GM23248 (cell line): ENCODE measurements around the gene DDN. TPM values are rescaled to one million over a fixed set of nuclear protein-coding genes. Genes with fewer than 3 reads are reported as not detected.

Experiments
- DNase-seq: peaks from one replicate; pipeline ENCODE4 v3.0.0-alpha.2; 2015
- H2AFZ ChIP-seq: fragments of 200-600 bp; sonication (generic); 2 replicates; pipeline ENCODE4 v1.6.1; 2016; ENCODE audit warnings: antibody characterized with exemption
- H3F3A ChIP-seq: fragments of 200-600 bp; sonication (generic); 2 replicates; pipeline ENCODE4 v1.6.1; 2016; ENCODE audit warnings: mild to moderate bottlenecking, antibody characterized with exemption, mixed run types; ENCODE audit not compliant: insufficient read depth
- H3K27ac ChIP-seq: fragments of 200-600 bp; sonication (generic); 2 replicates; pipeline ENCODE4 v1.5.1; 2016; ENCODE audit warnings: mild to moderate bottlenecking
- H3K27me3 ChIP-seq: fragments of 200-600 bp; sonication (generic); replicated peaks from 2 replicates; pipeline ENCODE4 v1.6.1; 2016; ENCODE audit warnings: mild to moderate bottlenecking; ENCODE audit not compliant: insufficient read depth
- H3K36me3 ChIP-seq: fragments of 200-600 bp; sonication (generic); 2 replicates; pipeline ENCODE4 v1.6.1; 2016; ENCODE audit warnings: low read depth, mild to moderate bottlenecking
- H3K4me1 ChIP-seq: fragments of 200-600 bp; sonication (generic); 2 replicates; pipeline ENCODE4 v1.6.1; 2016; ENCODE audit warnings: mild to moderate bottlenecking; ENCODE audit not compliant: insufficient read depth
- H3K4me2 ChIP-seq: fragments of 200-600 bp; sonication (generic); one replicate; pipeline ENCODE4 v1.6.1; 2016; ENCODE audit warnings: mild to moderate bottlenecking; ENCODE audit not compliant: unreplicated experiment
- H3K4me3 ChIP-seq: fragments of 200-600 bp; sonication (generic); 2 replicates; pipeline ENCODE4 v1.5.1; 2016; ENCODE audit warnings: mild to moderate bottlenecking
- H3K79me2 ChIP-seq: fragments of 200-600 bp; sonication (generic); 2 replicates; pipeline ENCODE4 v1.6.1; 2016; ENCODE audit warnings: mild to moderate bottlenecking; ENCODE audit not compliant: insufficient read depth
- H3K9ac ChIP-seq: fragments of 200-600 bp; sonication (generic); 2 replicates; pipeline ENCODE4 v1.6.1; 2016; ENCODE audit warnings: mild to moderate bottlenecking
- H3K9me2 ChIP-seq: fragments of 200-600 bp; sonication (generic); 2 replicates; pipeline ENCODE4 v1.6.1; 2016; ENCODE audit warnings: mixed run types, mild to moderate bottlenecking, moderate library complexity; ENCODE audit not compliant: insufficient read depth
- H3K9me3 ChIP-seq: fragments of 200-600 bp; sonication (generic); one replicate; pipeline ENCODE4 v1.6.1; 2017; ENCODE audit warnings: low read depth
- H4K20me1 ChIP-seq: fragments of 200-600 bp; sonication (generic); 2 replicates; pipeline ENCODE4 v1.6.0; 2016; ENCODE audit not compliant: insufficient read depth
- EZH2 ChIP-seq: fragments of 200-600 bp; sonication (generic); IDR thresholded peaks from 2 replicates; pipeline ENCODE4 v1.6.1; 2018; ENCODE audit warnings: antibody characterized with exemption, mild to moderate bottlenecking; ENCODE audit not compliant: insufficient read depth, poor library complexity, severe bottlenecking
- EZH2phosphoT487 ChIP-seq: fragments of 200-600 bp; sonication (generic); IDR thresholded peaks from 2 replicates; pipeline ENCODE4 v1.6.1; 2018; ENCODE audit warnings: antibody characterized with exemption, moderate library complexity, mild to moderate bottlenecking, low read depth; ENCODE audit not compliant: insufficient read depth
- WGBS, 2 experiments: methylation state at CpG; one replicate each; pipeline ENCODE4 v1.1.6; 2015 to 2017; ENCODE audit warnings: low lambda C conversion rate in 2 of 2, low coverage in 1 of 2; ENCODE audit errors: missing lambda C conversion rate in 2 of 2; 5-methylcytosine and 5-hydroxymethylcytosine counted together
- in situ Hi-C: fragments of 300-500 bp; cut with MboI; formaldehyde crosslinking; loops from 2 replicates; pipeline ENCODE4 v1.15.0; 2020
- polyA plus RNA-seq: library from polyadenylated mRNA; unstranded; fragments of >200 nt; fragmentation: Nextera tagmentation; extraction: Ambion mirVana; gene quantifications from 2 replicates; pipeline ENCODE4 v1.2.1, GENCODE V29; 2016
- total RNA-seq: library from RNA; depleted of rRNA; stranded (reverse); fragments of >200 nt; shearing (Covaris generic); gene quantifications from 2 replicates; pipeline ENCODE4 v1.2.3, GENCODE V29; 2014

DDN gene
- total and polyA plus RNA-seq, 2 experiments from 2014 or later = not detected

DNA sequence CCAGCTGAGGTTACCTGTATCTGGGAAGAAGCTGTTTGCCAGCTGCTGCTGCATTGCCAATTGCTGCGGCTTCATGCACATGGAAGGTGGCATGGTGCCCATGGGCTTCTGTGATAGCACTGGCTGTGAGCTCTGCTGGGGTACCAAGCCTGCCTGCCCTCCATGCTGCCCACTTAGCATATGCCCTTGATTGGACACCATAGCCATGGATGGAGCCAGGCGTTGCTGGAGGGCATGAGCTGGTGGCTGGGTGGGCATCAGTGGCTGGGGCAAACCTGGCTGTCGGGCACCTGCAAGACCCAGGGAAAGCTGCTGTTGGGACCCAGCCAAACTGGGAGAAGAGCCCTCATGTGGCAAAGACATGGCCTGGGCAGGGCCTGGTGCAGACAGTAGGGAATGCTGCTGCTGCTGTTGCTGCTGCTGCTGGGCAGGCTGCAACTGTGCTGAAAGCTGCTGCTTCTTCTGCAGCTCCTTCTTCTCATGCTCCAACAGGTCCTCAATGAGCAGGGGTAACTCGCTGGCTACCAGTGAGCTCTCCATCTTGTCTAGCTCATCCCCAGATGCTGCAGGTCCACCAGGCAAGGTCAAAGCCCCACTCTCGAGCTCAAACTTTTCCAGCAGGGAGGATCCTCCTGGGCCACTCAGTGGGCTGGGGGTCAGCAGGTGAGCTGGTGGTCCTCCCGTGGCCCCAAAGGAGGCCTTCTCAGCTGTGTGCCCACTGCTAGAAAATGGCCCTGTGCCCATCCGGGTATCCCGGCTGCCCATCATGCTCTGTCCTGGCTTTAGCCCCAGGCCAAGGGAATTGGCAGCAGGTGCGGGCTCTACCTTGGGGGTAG is 38.2 kb upstream of the DDN start:
- in situ Hi-C loops = no loop called here
- no peaks in the 10 kb centered on the region for H4K20me1 ChIP-seq

DNA sequence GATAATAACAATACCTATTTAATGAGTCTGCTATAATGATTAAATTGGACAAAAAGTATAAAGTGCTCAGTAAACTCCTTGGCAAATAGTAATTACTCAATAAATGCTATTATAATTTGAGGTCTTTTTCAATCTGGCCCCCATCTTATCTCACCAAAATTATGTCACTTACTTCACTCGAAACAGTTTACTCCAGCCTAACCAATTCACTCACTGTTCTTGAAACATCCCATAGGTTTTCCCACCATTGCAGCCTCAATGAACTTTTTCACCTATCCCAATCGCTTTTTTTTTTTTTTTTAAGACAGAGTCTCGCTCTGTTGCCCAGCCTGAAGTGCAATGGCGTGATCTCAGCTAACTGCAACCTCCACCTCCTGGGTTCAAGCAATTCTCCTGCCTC is 36.9 kb upstream of the DDN start:
- DNase-seq = no peak
- H3K27me3 ChIP-seq = no peaks in the 10 kb centered on the region
- no peaks in the 10 kb centered on the region for H3K9me3 ChIP-seq
- H3K9me2 ChIP-seq = no peaks in the 10 kb centered on the region
- H3F3A ChIP-seq = no peaks in the 10 kb centered on the region
- no peak overlapping the region for H3K4me2 ChIP-seq
- H3K27ac ChIP-seq = no peak overlapping the region
- in situ Hi-C loops = no loop called here
- no peak overlapping the region for H3K4me3 ChIP-seq
- H3K36me3 ChIP-seq = peaks cover 9% of the 10 kb centered on the region
- H3K9ac ChIP-seq = no peak overlapping the region
- peaks cover 11% of the 10 kb centered on the region for H3K79me2 ChIP-seq
- H3K4me1 ChIP-seq = no peaks in the 10 kb centered on the region
- no peak overlapping the region for H2AFZ ChIP-seq
- 75 to 83% methylated on average over 4 of the region's 4 CpGs for WGBS, 2 experiments
- H4K20me1 ChIP-seq = no peaks in the 10 kb centered on the region
- TF ChIP-seq EZH2 = no peak
- TF ChIP-seq EZH2phosphoT487 = no peak

More for the DNA sequence above, 38.2 kb upstream of the DDN start:
- Histone ChIP-seq H3K79me2 (peaks cover 11% of the 10 kb centered on the region), H3K9ac (no peak overlapping the region), H2AFZ (no peak overlapping the region), H3F3A (no peaks in the 10 kb centered on the region), H3K4me2 (no peak overlapping the region), H3K27ac (no peak overlapping the region), H3K4me3 (no peak overlapping the region), H3K9me3 (no peaks in the 10 kb centered on the region), H3K9me2 (no peaks in the 10 kb centered on the region), H3K36me3 (peaks cover 5% of the 10 kb centered on the region; the same call in 1 of the 2 replicates), H3K27me3 (no peaks in the 10 kb centered on the region), H3K4me1 (no peaks in the 10 kb centered on the region)
- no peak for DNase-seq
- no peak for TF ChIP-seq EZH2phosphoT487
- TF ChIP-seq EZH2 = no peak
- 86 to 92% methylated on average over 9 of the region's 9 CpGs for WGBS, 2 experiments

DNA sequence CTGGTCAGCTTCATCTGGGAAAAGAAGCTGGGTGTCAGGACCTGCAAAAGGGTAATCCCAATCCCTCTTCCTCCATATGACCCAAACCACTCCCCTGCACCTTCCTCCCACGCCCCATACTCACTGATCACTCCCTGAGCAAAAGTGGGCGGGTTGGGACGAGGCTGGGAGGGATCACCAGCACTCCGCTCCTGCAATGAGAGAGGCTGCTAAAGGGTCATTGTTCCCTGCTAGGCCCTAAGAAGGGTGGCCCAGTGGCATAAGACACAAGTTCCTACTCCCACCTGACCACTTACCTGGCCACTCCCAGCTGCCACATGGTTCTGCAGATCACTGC is 35.1 kb upstream of the DDN start:
- H3K9me3 ChIP-seq = no peaks in the 10 kb centered on the region
- no peaks in the 10 kb centered on the region for H3F3A ChIP-seq
- in situ Hi-C loops = no loop called here
- H3K4me3 ChIP-seq = no peak overlapping the region
- peaks cover 15% of the 10 kb centered on the region for H3K36me3 ChIP-seq
- H3K79me2 ChIP-seq = peaks cover 18% of the 10 kb centered on the region
- H3K4me2 ChIP-seq = no peak overlapping the region
- H2AFZ ChIP-seq = no peak overlapping the region
- WGBS, 2 experiments = 78 to 80% methylated on average over 4 of the region's 4 CpGs
- no peak overlapping the region for H3K9ac ChIP-seq
- TF ChIP-seq EZH2 (no peak), EZH2phosphoT487 (no peak)
- no peaks in the 10 kb centered on the region for H3K27me3 ChIP-seq
- H3K27ac ChIP-seq = no peak overlapping the region
- no peaks in the 10 kb centered on the region for H3K9me2 ChIP-seq
- no peaks in the 10 kb centered on the region for H4K20me1 ChIP-seq
- no peaks in the 10 kb centered on the region for H3K4me1 ChIP-seq
- no peak for DNase-seq

DNA sequence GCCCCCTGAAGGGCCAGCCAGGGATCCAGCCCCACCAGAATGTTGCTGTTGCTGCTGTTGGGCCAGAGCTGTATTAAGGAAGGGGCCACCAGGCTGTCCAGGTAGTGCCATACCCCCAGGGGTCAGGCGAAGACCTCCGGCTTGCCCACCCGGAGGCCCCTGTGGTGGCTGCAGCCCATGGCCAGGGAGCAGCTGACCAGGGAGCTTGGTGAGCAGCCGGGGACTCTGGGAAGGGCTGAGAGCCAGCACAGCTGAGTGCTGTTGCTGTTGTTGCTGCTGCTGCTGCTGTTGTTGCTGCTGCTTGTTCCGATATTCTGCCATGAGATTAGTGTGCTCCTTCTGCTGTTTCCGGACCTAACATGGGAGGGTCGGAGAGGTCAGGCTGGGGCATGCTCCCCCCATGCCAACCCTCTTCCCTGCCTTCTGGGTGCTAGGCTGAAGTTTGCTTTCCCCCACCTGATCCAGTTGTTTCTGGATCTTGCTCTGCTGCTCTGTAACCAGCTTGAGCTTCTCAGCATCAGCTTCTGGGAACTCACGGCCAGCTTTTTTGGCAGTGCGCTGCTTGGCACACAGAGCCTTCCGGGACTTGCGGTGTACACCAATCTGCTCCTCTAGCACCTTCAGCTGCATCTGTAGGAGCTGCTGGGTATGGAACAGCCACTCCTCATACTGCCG is 34.6 kb upstream of the DDN start:
- no peak overlapping the region for H2AFZ ChIP-seq
- no peaks in the 10 kb centered on the region for H4K20me1 ChIP-seq
- WGBS, 2 experiments = 73 to 82% methylated on average over 12 of the region's 12 CpGs
- no peak overlapping the region for H3K9ac ChIP-seq
- H3K27me3 ChIP-seq = no peaks in the 10 kb centered on the region
- peaks cover 18% of the 10 kb centered on the region for H3K36me3 ChIP-seq
- no peak overlapping the region for H3K27ac ChIP-seq
- no peaks in the 10 kb centered on the region for H3K4me1 ChIP-seq
- H3K9me2 ChIP-seq = no peaks in the 10 kb centered on the region
- H3K4me2 ChIP-seq = no peak overlapping the region
- peaks cover 19% of the 10 kb centered on the region for H3K79me2 ChIP-seq
- TF ChIP-seq EZH2phosphoT487 (no peak), EZH2 (no peak)
- H3F3A ChIP-seq = no peaks in the 10 kb centered on the region
- H3K9me3 ChIP-seq = no peaks in the 10 kb centered on the region
- H3K4me3 ChIP-seq = no peak overlapping the region
- no peak for DNase-seq
- in situ Hi-C loops = no loop called here
